SW480 (cell line): ENCODE measurements around the gene HOXB9.
A peak's percentile ranks its signal among the peaks of the same experiment; 100 is the strongest.

Source experiments
- DNase-seq: peaks from one replicate; pipeline ENCODE4 v3.0.0-alpha.2; 2016; ENCODE audit warnings: low spot score

The HOXB9 gene

DNA sequence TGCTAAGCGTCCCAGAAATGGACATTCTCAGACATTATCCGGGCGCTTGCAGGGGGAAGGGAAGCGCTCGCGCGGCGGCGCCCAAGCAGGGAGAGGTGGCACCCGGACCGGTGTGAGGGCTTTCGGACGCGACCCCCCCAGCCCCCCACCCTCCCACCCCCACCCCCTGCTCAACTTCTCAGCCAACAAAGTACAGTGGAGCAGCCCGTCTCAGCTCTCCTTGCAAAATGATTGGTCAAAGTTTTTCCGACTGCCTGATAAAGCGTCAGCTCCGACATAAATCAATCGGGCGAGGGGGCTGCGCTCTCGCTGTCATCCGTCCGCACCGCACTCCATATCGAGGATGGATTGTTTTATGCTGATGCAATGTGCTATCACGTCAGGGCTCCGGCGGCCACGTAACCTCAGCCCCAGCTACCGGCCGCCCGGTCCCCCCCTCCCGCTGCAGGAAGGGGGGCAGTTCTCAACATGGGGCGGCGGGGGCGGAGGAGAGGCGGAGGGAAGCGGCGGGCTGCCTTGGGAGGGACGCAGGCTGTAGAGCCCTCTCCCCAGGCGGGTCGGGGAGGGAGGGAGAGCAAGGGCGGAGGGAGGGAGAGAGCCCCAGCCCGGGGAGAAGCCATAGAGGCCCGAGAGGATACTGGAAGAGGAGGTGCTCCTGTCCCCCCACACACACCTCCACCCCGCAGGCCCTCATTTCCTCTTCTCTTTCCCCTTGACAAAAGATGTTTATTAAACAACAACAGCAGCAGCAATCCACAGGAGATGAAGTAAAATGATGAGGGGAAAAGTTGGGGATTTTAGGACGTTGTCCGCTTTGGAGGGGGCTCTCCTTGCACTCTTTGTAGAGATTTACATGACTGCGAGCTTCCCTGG, at the start of gene HOXB9:
Gene HOXB9, minus strand, starts transcription at position 114 of the 873 bp plus-strand sequence. Its CDS starts 89 bp downstream, at position 25.
- DNase-seq: peak; percentile 96

DNA sequence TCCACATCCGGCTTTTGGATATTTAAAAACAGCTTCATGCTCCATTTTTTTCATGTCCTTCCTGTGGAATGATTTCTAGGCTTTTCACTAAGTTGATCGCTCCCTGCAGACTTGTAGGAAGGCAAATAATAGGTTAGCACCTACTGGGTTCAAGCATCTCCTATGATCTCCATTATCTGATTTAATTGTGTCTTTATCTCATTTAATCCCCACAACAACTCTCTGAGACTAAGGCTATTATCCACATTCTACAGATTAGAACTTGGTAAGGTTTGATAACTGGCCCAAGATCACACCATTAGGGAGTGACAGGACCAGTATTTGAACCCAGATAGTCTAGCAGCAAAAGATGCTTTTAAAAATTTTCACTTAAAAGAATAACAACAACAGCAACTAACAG, 46.2 kb upstream of the HOXB9 start:
- DNase-seq: no peak

DNA sequence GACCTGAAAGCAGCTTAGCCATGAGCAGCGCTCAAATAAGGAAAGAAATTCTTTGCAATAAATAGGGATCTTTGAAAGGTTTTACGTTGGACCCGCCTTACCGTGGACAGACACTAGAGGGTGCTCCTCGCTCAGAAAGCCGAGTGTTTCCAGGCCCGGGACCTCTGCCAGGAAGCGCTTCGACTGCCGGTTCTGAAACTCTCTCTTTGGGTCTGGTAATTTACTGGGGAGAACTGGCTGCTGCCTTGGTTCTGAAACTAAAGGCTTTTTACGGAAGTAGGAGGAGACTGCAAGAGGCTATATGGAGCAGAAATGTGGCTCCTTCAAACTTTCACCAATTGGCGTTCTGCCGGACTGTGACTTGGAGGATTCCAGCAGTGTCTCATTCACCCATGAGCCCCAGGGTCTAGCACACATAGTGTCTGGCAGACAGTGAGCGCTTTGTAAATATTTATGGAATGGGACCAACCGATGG, 45.6 kb upstream of the HOXB9 start:
- peak; percentile 61 for DNase-seq

DNA sequence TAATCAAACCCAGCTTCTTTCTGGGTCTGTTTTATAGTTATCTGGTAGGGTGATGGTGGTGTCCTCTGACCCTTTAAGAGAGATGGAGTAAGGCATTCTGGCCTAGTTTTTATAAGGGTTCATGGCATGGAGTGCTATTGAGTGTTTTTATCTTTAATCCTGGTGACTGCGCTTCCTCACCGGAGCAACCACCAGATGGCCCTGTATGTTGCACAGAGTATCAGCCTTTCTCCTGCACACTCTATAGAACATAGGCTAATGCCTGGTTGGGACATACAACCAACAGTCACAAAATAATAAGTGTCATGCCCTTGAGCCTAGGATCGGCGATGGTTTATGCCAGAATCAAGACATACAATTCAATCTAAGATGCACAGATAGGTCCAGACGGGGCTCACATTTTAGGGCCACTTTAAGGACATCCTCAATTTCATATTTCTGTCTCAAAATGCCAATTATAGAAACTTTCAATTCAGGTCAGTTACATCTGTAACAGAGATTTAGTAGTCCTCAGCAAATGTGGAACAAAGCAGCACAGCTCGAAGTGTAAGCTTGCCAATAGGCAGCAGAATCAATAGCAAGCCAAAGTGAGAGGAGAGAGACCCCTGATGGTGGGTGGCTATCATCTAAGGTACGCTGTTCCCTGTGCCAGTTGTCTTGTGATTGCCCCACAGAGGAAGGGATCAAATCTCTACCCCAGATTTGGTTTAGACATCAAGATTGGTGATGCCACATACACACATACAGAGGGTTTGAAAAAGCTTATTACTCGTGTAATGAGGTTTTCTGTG, 37.2 kb upstream of the HOXB9 start:
- DNase-seq: no peak

GRCh38 chr17:48655913-48656312, 29.8 kb upstream of the HOXB9 start:
- DNase-seq: no peak

GRCh38 chr17:48649741-48650140, 23.6 kb upstream of the HOXB9 start:
- no peak for DNase-seq

GRCh38 chr17:48647963-48648245, 21.7 kb upstream of the HOXB9 start:
- DNase-seq: no peak

GRCh38 chr17:48647103-48647962, 21.2 kb upstream of the HOXB9 start:
- DNase-seq: peak; percentile 74

DNA sequence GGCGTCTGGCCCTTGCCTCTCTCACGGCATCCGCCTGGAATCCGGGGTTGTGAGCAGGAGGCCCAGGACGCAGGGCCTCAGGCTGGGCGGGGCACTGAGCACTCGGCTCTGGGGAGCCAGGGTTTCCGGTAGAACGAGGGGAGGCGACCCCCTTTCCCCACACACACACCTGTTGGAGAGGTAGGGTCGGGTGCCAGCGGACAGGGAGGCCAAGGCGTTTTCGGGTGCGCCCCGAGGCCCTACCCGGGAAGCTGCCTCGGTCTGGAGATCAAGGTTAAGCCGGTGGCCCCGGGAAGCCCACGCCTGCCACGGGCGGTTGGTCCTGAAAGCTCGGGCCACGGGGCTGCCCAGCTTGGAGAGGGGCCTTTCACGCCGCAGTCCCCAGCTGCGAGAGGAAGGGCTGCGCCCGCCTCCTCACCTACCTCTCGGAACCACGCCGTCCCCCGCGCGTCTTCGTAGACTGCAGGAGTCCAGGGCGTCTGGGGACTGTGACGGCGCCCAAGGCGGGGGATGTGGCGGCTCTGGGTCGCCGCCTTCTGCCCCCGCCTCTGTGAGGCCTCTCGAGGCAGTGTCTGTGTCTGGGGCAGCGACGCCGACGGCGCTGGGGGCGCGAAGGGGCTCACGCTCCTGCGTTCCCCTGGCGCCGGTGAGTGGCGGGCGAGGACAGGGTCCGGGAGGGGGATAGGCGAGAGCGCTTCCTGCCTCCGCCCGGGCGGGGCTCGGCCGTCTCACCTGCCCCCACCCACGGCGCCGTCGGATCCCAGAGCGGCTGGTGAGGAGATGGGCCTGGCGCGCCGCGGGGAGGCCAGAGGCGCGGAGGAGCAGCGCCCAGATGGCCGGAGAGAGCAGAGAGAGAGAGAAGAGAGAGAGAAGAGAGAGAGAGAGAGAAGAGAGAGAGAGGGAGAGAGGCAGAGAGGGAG, 20.3 kb upstream of the HOXB9 start:
- DNase-seq: peak; percentile 71

- DNase-seq: peak; percentile 18
Measured at GRCh38 chr17:48645639-48646182, 19.6 kb upstream of the HOXB9 start.

- DNase-seq: no peak
Measured at GRCh38 chr17:48644910-48645557, 18.9 kb upstream of the HOXB9 start.

DNA sequence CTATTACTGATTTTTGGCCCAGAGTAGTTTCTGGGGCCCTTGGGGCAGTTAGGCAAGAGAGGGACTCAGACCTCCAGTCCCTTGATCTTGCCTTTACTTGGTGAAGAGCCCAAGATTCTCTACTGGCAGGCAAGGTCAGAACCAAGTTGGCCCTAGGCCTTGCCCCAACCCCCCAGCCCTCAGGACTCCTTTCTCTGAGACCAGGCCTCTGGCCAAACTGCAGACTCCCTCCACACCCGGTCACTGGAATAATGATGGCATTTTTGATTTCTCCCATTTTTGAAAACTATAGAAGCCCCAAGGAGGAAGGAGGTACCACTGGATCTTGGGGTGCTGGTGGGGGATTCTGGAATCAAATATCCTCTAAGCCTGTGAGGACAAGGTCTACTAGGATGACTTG, 18.0 kb upstream of the HOXB9 start:
- no peak for DNase-seq

- DNase-seq: no peak
Measured at GRCh38 chr17:48643697-48644012, 17.5 kb upstream of the HOXB9 start.

DNA sequence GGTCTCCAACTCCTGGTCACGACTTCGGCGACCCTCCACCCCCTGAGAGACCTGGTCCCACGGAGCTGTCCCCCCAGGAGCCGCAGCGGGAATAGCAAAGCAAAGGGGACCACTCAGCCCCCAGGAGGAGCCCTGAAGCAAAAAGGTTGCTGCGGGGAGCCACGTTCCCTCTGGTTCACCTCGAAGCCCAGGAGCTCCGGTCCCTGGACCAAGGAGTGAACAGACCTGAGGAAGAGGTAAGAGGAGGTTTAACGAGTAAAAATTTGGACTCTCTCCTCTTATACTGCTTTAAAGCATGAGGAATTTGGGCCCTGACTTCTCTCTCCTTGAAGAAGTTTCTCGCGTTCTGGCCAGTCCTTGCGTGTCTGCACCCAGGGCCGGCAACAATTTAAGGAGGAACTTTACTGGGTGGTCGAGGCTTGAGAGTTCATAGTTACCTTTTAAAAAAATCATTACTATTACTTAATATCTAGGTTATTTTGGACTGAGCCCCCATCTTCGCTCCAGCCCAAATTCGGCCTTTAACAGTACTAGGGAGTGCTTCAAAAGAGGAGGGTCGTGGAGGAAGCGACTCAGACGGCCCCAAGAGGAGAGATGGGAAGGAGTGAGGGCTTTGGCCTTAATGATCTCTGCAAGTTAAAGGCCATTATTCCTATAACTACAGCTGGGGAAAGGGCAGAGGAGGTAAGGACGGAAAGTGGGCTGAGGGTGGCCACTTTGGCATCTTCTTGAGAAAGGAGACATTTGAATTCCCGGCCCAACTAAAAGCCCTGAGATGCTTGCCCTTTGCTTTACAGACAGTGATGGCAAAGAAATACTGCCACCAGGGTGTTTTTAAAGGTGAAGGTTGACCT, 16.9 kb upstream of the HOXB9 start:
- DNase-seq: no peak

- DNase-seq: no peak
Measured at GRCh38 chr17:48642059-48642842, 16.1 kb upstream of the HOXB9 start.

GRCh38 chr17:48641541-48642058, 15.4 kb upstream of the HOXB9 start:
- no peak for DNase-seq

GRCh38 chr17:48640858-48641180, 14.7 kb upstream of the HOXB9 start:
- no peak for DNase-seq

- DNase-seq: no peak
Measured at GRCh38 chr17:48639982-48640857, 14.1 kb upstream of the HOXB9 start.
